ENCODE data around the gene SETD5. TPM values are rescaled to one million over a fixed set of nuclear protein-coding genes. Genes with fewer than 3 reads are reported as not detected.
A peak's percentile ranks its signal among the peaks of the same experiment; 100 is the strongest.

SETD5 gene
- total and polyA plus RNA-seq, 12 donors = 10.8 to 64.7 (median 55.6) TPM

- intact Hi-C loops (cut with DNase I) = loop anchor here in 3 of 10 donors (5.0 to 10.0 kb wide), 3 partner anchors 224 to 244 kb away; partner anchors contain the start of genes BRPF1 (in 1 of the 3) and OGG1 (in 1 of the 3)
Measured at GRCh38 chr3:9500108-9501050, 103.0 kb downstream of the SETD5 start.

GRCh38 chr3:9501226-9501625, 103.8 kb downstream of the SETD5 start:
- Histone ChIP-seq H3K4me3 (no peak overlapping the region), H3K36me3 (no peaks in the 10 kb centered on the region), H3K9me3 (no peaks in the 10 kb centered on the region), H3K4me1 (peaks cover 0 to 14% (median 10%) of the 10 kb centered on the region in 9 donors), H3K27me3 (peaks cover 0 to 33% (median 23%) of the 10 kb centered on the region in 7 donors), H3K27ac (no peak overlapping the region)
- TF ChIP-seq, protein P1, sequence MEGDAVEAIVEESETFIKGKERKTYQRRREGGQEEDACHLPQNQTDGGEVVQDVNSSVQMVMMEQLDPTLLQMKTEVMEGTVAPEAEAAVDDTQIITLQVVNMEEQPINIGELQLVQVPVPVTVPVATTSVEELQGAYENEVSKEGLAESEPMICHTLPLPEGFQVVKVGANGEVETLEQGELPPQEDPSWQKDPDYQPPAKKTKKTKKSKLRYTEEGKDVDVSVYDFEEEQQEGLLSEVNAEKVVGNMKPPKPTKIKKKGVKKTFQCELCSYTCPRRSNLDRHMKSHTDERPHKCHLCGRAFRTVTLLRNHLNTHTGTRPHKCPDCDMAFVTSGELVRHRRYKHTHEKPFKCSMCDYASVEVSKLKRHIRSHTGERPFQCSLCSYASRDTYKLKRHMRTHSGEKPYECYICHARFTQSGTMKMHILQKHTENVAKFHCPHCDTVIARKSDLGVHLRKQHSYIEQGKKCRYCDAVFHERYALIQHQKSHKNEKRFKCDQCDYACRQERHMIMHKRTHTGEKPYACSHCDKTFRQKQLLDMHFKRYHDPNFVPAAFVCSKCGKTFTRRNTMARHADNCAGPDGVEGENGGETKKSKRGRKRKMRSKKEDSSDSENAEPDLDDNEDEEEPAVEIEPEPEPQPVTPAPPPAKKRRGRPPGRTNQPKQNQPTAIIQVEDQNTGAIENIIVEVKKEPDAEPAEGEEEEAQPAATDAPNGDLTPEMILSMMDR (IDR thresholded peaks at IDR 0.05) = no peak
- intact Hi-C loops (cut with DNase I) = loop anchor here in 3 of 10 donors (5.0 to 10.0 kb wide), 3 partner anchors 224 to 244 kb away; partner anchors contain the start of genes BRPF1 (in 1 of the 3) and OGG1 (in 1 of the 3)
- ATAC-seq = no peak
- no peak for DNase-seq
- 67 to 81% methylated on average over 6 of the region's 6 CpGs for WGBS, 2 donors

More at GRCh38 chr3:9500108-9501050, 103.0 kb downstream of the SETD5 start:
- DNase-seq = peak; percentile 24 to 57
- Histone ChIP-seq H3K36me3 (no peaks in the 10 kb centered on the region), H3K9me3 (no peaks in the 10 kb centered on the region), H3K4me1 (peaks cover 0 to 14% (median 10%) of the 10 kb centered on the region in 9 donors), H3K4me3 (peak overlapping the region in 2 of 10 donors; percentile 3 to 10), H3K27me3 (peaks cover 0 to 33% (median 23%) of the 10 kb centered on the region in 7 donors), H3K27ac (no peak overlapping the region)
- ATAC-seq = peak in 7 of 8 donors; percentile 50 to 83 (median 73)
- 12 to 15% methylated on average over 39 of the region's 39 CpGs for WGBS, 2 donors
- TF ChIP-seq, protein P1 (IDR thresholded peaks at IDR 0.05) = peak; percentile 23 to 75 (median 64)

DNA sequence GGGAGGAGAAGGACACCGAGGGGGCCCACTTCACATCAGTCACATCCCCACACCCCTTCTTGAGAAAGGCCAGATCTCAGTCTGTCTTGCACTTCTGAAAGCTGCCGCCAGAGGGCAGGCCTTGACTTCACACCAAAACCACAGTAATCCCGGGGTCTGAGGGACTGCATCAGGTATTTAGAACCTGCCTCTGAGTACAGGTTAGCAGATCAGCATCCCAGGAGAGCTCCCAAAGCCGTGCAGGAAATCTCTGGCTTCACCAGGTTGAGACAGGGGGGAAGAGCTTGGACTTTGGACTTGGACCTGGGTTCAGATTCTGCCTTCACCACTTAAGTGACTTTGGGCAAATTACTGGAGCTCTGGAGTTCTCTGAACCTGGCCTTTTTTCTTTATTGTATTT, 105.9 kb downstream of the SETD5 start:
- H3K36me3 ChIP-seq = no peaks in the 10 kb centered on the region
- H3K9me3 ChIP-seq = no peaks in the 10 kb centered on the region
- DNase-seq (peak; percentile 38 to 60), ATAC-seq (peak in 4 of 8 donors; percentile 23 to 35 (median 33))
- H3K4me3 ChIP-seq = no peak overlapping the region
- TF ChIP-seq, protein P1 (IDR thresholded peaks at IDR 0.05) = peak; percentile 68 to 92 (median 86)
- H3K4me1 ChIP-seq = peaks cover 0 to 14% (median 10%) of the 10 kb centered on the region in 9 donors
- no peak overlapping the region for H3K27ac ChIP-seq
- intact Hi-C loops (cut with DNase I) = loop anchor here in 3 of 10 donors (5.0 to 10.0 kb wide), 3 partner anchors 222 to 242 kb away; partner anchors contain the start of genes BRPF1 (in 1 of the 3) and OGG1 (in 1 of the 3)
- H3K27me3 ChIP-seq = peaks cover 0 to 44% (median 27%) of the 10 kb centered on the region in 7 donors
- WGBS, 2 donors = 2% methylated on average over 4 of the region's 4 CpGs
